Prostate gland (tissue), 2 donors: ENCODE measurements around the gene PTPRK. TPM values are rescaled to one million over a fixed set of nuclear protein-coding genes. Genes with fewer than 3 reads are reported as not detected.

ENCODE experiments used
- DNase-seq: peaks from one replicate; pipeline ENCODE4 v3.0.0-alpha.2; 2019; ENCODE audit warnings: low spot score
- H3K27ac ChIP-seq, 2 donors: fragments of 200-600 bp; sonication (generic); 2 replicates each; pipeline ENCODE4 v1.5.1; 2017 to 2019
- H3K27me3 ChIP-seq: fragments of 200-600 bp; sonication (generic); replicated peaks from 2 replicates; pipeline ENCODE4 v1.5.1; 2019; ENCODE audit not compliant: insufficient read depth
- H3K36me3 ChIP-seq, 2 donors: fragments of 200-600 bp; sonication (generic); 1 replicate in 1 of 2; 2 replicates in 1 of 2; pipeline versions ENCODE4 v1.5.1 to v1.8.1; 2017 to 2019
- H3K4me1 ChIP-seq: fragments of 200-600 bp; sonication (generic); replicated peaks from 2 replicates; pipeline ENCODE4 v1.5.1; 2019
- H3K4me3 ChIP-seq, 2 donors: fragments of 200-600 bp; sonication (generic); 2 replicates each; pipeline ENCODE4 v1.5.1; 2017 to 2019
- H3K9me3 ChIP-seq: fragments of 200-600 bp; sonication (generic); 2 replicates; pipeline ENCODE4 v1.5.1; 2017
- CTCF ChIP-seq, 4 experiments: fragments of 200-600 bp in 2 of 4; fragments of 450-650 bp in 2 of 4; sonication (generic) in 2 of 4; IDR thresholded peaks; 1 replicate in 3 of 4; 2 replicates in 1 of 4; pipeline ENCODE4 v1.5.1; 2016 to 2019; ENCODE audit warnings: antibody characterized with exemption in 4 of 4, mild to moderate bottlenecking in 2 of 4, moderate library complexity in 2 of 4
- POLR2A ChIP-seq: fragments of 450-650 bp; IDR thresholded peaks from one replicate; pipeline ENCODE4 v1.6.1; 2016; ENCODE audit warnings: antibody characterized with exemption, mild to moderate bottlenecking
- POLR2AphosphoS5 ChIP-seq: sonication (generic); formaldehyde crosslinking; IDR thresholded peaks from one replicate; pipeline ENCODE4 v1.6.1; 2017; ENCODE audit warnings: antibody characterized with exemption
- WGBS: methylation state at CpG from one replicate; pipeline ENCODE4 v1.1.5; 2018; 5-methylcytosine and 5-hydroxymethylcytosine counted together
- intact Hi-C: fragments of 100-400 bp; cut with DNase I; formaldehyde crosslinking; loops from one replicate; pipeline ENCODE4 v1.14.2; 2022
- total RNA-seq, 2 donors: library from RNA; depleted of rRNA; stranded (reverse); fragments of >200 nt; gene quantifications; one replicate each; pipeline ENCODE4 v1.1.0, GENCODE V29; 2016

The PTPRK gene
- total RNA-seq, 2 donors from 2014 or later, result 32.0 to 64.6 TPM

DNA sequence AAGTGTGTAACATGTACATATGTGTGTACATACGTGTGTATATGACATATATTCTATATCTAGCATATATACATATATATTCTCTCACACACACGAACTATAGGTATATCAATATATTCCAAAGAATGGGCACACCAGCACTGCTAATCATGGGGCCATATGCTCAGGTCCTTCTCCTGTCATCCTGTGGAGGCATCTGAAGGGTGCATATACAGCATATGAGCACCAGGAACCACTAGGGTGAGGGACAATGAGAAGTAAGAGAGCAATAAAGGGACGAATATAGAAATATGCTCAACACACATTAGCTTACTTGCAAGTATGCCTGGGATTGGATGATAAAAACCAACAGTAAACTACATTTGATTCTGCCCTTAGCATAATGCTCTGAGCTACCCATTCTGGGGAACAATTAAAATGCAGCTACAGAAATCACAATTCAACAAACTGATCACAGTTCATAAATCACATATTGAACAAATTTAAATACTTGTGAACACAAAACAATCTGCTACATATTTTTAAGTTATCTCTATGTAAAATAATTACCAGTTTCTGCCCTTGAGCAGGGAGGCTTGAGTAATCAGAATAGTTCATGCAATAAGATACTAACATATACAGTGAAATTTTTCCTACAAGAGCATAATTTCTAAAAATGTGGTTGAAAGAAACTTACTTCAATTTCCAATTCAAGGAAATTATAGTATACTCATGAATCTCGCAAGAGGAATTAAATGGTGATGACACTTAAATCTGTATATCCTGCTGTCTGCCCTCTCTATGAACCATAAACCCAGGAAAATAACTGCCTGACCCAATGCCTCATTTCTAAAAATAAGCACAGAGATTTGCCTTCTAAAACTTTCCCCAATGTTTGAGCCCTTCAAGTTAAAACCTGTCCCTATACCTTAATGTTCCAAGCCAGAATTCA lies 347.4 kb downstream of the PTPRK start:
- no peak overlapping the region for H3K4me3 ChIP-seq
- intact Hi-C loops, result no loop called here
- no peaks in the 10 kb centered on the region for H3K4me1 ChIP-seq
- no peak overlapping the region for H3K27ac ChIP-seq
- TF ChIP-seq CTCF (IDR thresholded peaks at IDR 0.05) (no peak), POLR2AphosphoS5 (no peak), POLR2A (no peak)
- H3K36me3 ChIP-seq, result no peaks in the 10 kb centered on the region
- no peaks in the 10 kb centered on the region for H3K27me3 ChIP-seq
- WGBS, result 81% methylated on average over 4 of the region's 4 CpGs
- no peaks in the 10 kb centered on the region for H3K9me3 ChIP-seq
- no peak for DNase-seq

DNA sequence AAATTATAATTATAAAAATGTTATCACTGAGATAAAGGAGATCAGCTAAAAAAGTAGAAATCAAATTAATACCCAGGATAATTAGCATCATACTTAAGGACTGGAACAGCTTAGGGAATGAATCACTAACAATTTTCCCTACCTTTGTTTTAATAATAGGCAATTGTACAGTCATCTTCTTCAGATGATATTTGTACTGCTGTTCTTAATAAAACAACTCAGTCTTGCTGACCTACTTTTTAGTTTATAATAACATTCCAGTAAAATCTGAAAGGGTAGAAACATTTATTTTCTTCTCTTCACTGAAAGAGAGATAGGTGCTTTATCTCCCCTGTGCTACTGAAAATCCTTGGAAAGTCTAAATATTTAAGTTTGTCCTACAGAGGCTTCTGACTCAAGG lies 348.3 kb downstream of the PTPRK start:
- no peaks in the 10 kb centered on the region for H3K4me1 ChIP-seq
- no peaks in the 10 kb centered on the region for H3K27me3 ChIP-seq
- no peak for DNase-seq
- TF ChIP-seq POLR2A (no peak), POLR2AphosphoS5 (no peak), CTCF (IDR thresholded peaks at IDR 0.05) (no peak)
- H3K4me3 ChIP-seq, result no peak overlapping the region
- no peak overlapping the region for H3K27ac ChIP-seq
- H3K9me3 ChIP-seq, result no peaks in the 10 kb centered on the region
- intact Hi-C loops, result no loop called here
- H3K36me3 ChIP-seq, result no peaks in the 10 kb centered on the region

DNA sequence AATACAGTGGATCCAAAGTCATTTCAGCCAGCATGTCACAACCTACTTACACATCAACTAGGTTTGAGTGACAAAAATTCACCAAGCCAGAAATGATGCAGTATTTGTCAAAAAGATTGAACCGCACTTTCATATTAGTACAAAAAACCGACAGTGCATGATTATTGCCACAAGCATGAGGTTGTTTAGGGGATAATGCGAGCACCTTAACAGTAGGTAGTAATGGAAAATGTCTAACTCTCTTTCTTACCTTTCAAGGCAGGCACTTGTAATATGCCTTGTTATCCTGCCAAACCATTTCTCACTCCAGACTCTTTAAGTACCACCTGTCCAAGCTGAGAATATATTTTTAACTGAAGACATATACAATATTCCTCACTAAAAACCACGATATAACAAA lies 349.2 kb downstream of the PTPRK start:
- Histone ChIP-seq H3K27ac (no peak overlapping the region), H3K27me3 (no peaks in the 10 kb centered on the region), H3K4me3 (no peak overlapping the region), H3K9me3 (no peaks in the 10 kb centered on the region), H3K4me1 (no peaks in the 10 kb centered on the region), H3K36me3 (no peaks in the 10 kb centered on the region)
- TF ChIP-seq CTCF (IDR thresholded peaks at IDR 0.05), result no peak
- TF ChIP-seq POLR2A, result no peak
- no peak for TF ChIP-seq POLR2AphosphoS5
- intact Hi-C loops, result no loop called here
- WGBS, result 96% methylated on average over 4 of the region's 4 CpGs
- DNase-seq, result no peak

DNA sequence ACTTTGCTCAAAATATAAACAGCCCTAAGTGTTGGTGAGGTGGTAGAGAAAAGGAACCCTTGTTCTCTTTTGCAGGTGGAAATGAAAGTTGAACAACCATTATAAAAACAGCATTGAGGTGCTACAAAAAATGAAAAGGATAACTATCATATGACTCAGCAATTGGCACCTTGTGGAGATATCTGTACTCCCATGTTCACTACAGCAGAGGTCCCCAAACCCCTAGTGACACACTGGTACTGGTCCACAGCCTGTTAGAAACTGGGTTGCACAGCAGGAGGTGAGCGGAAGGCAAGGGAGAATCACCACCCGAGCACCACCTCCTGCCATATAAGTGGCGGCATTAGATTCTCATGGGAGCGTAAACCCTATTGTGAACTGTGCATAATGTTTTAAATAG lies 352.2 kb downstream of the PTPRK start:
- no peak for TF ChIP-seq POLR2AphosphoS5
- TF ChIP-seq POLR2A, result no peak
- TF ChIP-seq CTCF (IDR thresholded peaks at IDR 0.05), result no peak
- no peaks in the 10 kb centered on the region for H3K9me3 ChIP-seq
- no peak for DNase-seq
- intact Hi-C loops, result no loop called here
- WGBS, result 95% methylated on average over 4 of the region's 4 CpGs
- no peaks in the 10 kb centered on the region for H3K27me3 ChIP-seq
- H3K4me1 ChIP-seq, result no peaks in the 10 kb centered on the region
- no peaks in the 10 kb centered on the region for H3K36me3 ChIP-seq
- H3K27ac ChIP-seq, result no peak overlapping the region
- no peak overlapping the region for H3K4me3 ChIP-seq

GRCh38 chr6:128167552-128167951 lies 352.8 kb downstream of the PTPRK start:
- no peaks in the 10 kb centered on the region for H3K9me3 ChIP-seq
- no peak overlapping the region for H3K27ac ChIP-seq
- H3K27me3 ChIP-seq, result no peaks in the 10 kb centered on the region
- intact Hi-C loops, result no loop called here
- no peak for DNase-seq
- H3K36me3 ChIP-seq, result no peaks in the 10 kb centered on the region
- H3K4me3 ChIP-seq, result no peak overlapping the region
- TF ChIP-seq CTCF (IDR thresholded peaks at IDR 0.05) (no peak), POLR2A (no peak), POLR2AphosphoS5 (no peak)
- no peaks in the 10 kb centered on the region for H3K4me1 ChIP-seq
